ENCODE measurements around the gene ATXN7.

DNA sequence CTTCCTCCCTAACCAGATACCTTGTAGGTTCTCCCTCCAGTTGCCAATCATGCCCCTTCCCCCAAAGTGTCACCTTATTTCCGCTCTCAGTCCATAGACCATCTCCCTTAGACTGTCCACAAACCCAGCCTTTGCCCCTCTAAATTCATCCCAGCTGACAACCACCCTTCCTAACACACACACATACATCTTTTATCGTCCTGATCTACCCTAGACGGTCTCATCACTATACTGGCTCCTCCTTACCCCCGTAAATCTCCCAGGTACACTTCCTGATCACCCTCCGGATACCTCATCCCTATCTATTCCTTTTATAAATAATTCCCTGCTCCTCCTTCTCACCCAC, 890 bp upstream of the ATXN7 start:
- TF ChIP-seq, protein P1, sequence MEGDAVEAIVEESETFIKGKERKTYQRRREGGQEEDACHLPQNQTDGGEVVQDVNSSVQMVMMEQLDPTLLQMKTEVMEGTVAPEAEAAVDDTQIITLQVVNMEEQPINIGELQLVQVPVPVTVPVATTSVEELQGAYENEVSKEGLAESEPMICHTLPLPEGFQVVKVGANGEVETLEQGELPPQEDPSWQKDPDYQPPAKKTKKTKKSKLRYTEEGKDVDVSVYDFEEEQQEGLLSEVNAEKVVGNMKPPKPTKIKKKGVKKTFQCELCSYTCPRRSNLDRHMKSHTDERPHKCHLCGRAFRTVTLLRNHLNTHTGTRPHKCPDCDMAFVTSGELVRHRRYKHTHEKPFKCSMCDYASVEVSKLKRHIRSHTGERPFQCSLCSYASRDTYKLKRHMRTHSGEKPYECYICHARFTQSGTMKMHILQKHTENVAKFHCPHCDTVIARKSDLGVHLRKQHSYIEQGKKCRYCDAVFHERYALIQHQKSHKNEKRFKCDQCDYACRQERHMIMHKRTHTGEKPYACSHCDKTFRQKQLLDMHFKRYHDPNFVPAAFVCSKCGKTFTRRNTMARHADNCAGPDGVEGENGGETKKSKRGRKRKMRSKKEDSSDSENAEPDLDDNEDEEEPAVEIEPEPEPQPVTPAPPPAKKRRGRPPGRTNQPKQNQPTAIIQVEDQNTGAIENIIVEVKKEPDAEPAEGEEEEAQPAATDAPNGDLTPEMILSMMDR (IDR thresholded peaks at IDR 0.05), result no peak
- TF ChIP-seq POLR2AphosphoS5 (IDR thresholded peaks at IDR 0.05), result no peak

Measured in breast epithelium (tissue), 3 donors.